ENCODE measurements around the gene DOCK1.

Gene DOCK1

DNA sequence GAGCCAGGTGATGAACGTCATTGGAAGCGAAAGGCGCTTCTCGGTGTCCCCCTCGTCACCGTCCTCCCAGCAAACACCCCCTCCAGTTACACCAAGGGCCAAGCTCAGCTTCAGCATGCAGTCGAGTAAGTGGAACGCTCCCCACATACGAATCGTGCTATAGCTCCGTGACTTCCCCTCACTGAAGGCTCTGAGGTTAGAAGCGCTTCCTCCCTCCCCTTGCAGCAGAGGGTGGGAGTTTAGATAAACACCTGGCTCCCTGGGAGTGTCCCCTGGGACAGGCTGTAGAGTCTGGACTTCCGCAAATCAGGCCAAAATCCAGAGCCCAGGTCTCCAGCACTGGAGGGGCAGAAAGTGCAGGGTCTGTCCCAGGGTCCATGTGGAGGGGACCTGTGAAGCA lies 538.9 kb downstream of the DOCK1 start:
- no peak for DNase-seq

DNA sequence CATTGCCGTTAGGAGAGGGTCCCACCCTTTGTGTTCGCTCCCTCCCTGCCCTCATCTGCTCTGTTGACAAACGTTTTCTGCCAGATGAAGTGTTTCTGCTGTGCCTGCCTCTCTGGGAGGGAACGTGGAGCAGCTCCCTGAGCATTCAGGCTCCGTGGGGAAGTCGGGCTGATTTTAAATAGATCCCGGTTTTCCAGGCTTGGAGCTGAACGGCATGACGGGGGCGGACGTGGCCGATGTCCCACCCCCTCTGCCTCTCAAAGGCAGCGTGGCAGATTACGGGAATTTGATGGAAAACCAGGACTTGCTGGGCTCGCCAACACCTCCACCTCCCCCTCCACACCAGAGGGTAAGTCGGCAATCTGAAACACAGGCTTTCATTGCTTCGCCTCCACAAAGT lies 542.0 kb downstream of the DOCK1 start:
- no peak for DNase-seq

DNA sequence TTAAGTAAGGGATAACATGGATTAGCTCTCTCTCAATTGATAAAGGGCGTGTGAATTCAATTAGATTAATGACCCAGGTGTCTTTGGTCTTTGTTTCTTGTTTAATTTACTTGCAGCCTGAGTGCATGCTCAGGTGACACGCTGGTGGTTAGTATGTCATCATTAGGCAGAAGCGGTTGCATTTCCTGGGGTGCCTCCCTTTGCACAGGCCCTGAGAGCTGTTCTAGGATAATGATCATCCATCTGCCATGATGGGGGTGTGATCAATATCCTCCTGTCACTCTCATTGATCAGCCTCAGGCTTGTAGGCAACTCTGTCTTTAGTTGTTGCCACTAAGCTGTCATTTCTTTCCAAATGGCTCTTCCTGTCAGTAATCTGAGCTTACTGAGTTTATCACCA lies 544.3 kb downstream of the DOCK1 start:
- DNase-seq: no peak

DNA sequence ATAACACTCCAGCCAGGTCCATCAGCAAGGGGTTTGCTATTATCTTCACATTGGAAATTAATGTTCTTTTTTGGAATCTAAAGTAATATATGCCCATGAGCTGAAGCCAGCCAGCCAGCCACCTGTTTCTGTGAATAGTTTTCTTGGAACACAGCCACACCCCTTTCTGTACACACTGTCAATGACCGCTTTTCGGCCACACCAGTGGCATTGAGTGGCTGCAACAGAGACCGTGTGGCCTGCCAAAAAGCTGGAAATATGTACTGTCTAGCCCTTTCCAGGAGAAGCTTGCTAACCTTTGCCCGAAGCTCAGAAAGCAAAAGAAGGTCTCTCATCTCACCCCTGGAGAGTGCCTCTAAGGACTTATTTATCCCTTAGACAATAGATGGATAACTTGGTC lies 545.4 kb downstream of the DOCK1 start:
- DNase-seq: no peak

DNA sequence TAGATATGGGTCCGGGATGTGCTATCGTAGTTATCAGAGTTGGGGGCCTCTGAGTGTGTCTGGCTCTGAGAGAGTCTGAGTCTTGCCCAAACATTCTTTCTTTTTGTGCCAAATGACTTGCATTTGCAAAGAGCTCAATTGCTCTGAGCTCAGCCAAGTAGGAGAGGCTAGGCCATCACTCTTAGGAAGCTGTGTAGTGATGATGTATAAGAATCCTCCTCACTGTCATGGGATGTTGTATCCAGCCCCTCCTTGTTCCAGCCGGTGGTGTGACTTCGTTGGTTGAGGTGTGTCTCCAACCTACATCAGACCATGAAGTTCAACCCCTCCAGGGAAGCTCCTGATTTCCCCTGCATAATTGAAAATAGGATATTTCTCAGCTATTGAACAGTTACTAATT lies 546.4 kb downstream of the DOCK1 start:
- DNase-seq: no peak

DNA sequence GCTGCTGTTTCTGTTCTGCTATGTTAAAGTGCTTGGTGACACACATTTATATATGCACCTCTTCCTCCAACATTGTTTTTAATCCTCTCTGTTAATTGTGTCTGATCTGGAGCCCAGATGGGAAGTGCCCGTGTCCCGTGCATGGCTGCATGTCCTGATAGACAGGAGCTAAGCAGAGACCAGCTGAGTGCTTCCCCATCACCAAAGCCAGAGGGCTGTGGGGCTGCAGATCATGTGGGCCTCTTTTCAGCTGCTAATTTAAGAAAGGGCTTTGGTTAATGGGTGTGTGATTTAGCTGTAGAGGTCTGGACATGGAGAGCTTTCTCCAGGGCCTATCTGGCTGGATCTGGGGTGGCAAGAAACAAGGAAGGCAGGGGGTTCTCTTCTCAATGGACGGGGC lies 547.3 kb downstream of the DOCK1 start:
- no peak for DNase-seq

DNA sequence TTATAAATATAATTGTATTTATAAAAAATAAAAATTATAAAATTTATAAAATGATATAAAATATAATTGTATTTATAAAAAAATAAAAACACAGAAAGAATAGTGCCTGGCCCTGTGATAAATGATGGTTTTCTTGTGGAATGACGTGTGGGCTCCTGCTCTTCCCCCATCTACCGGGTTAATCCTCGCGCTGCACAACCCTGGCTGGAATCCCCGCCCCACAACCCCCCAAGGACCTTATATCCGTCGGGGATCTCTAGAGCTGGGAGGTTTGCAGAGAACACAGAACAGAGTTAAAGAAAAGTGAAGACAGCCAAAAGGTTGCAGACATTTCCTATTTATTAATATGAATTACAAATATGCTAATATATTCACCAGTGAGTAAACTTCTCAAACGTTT lies 548.5 kb downstream of the DOCK1 start:
- no peak for DNase-seq

DNA sequence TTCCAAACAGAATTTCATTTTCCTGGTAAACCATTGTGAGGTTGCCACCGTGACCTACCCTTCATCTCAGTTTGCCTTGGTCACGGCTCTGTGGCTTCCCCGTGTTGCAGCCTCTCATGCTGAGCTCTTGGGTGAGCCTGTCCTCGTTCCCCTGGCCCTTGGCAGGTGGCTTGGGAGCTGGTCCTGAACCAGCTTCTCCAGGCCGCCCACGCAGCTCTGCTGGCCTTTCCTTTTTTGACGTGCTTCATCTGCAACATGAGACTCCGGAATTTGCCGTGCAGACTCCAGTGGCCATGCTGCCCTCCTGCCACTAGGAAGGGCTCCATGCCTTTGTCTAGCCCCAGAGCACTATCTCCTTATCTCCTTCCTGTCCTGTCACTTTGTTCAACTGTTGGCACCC lies 550.9 kb downstream of the DOCK1 start:
- no peak for DNase-seq

DNA sequence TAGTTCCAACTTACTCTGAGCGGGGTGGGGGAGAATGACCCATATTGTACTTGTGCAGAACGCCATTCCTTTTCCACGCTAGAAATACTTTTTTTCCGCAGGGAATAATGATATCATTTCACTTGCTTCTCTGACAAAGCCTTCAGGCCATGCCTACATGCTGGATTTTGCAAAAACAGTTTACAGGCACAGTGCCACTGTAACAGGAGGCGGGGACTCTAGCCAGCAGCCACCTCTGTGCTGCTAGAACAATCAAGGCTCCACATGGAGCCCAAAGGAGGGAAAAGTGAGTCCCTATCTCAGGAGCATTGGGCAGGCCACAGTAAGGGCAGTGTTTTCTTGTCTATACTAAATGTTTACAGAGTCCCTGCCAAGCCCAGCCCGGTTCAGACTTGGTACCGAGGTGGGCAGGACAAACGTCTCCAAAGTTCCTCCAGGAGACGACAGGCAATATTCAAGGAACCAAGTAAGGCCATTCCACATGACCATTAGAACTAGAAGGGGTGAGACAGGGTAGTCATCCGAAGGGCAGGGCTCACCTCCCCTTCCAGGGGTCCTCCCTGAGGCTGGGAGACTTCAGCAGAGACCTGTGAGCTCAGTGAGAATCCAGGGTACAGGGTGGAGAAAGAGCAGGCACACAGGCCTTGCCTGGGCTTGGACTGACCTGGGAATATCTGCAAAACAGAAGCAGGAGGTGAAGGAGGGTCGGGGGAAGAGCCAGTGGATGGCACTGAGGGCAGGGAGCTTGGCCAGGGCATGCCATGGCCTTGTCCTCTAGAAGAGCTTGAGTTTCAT lies 553.0 kb downstream of the DOCK1 start:
- DNase-seq: no peak

DNA sequence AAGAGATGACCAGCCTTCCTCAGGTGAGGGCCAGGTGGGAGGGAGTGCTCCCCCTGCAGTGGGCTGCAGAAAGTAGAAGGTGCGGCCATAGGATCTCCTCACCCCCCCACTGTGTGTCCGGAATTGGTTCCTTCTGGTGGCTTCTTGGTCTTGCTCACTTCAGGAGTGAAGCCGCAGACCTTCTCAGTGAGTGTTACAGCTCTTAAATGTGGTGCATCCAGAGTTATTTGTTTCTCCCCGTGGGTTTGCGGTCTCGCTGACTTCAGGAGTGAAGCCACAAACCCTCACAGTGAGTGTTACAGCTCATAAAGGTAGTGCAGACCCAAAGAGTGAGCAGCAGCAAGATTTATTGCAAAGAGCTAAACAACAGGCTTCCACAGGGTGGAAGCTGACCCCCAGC lies 553.6 kb downstream of the DOCK1 start:
- no peak for DNase-seq

DNA sequence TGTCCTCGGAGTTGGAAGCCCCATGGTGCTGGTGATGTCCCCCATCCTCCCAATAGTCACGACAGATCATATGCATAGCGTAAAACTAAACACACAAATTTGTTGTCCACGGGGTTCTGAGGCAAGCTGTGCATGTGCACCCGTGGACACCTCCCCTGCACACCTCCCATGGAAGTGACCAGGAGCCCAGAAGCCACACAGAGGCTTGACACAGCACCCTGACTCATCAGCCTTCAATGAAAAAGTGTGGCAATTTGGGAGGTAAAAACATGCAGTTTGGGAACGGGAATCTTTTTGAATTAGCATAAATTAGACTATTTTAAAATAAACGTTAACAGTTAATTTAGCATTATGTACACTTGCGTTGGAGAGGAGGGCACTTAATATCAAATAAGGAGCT lies 554.7 kb downstream of the DOCK1 start:
- DNase-seq: no peak

DNA sequence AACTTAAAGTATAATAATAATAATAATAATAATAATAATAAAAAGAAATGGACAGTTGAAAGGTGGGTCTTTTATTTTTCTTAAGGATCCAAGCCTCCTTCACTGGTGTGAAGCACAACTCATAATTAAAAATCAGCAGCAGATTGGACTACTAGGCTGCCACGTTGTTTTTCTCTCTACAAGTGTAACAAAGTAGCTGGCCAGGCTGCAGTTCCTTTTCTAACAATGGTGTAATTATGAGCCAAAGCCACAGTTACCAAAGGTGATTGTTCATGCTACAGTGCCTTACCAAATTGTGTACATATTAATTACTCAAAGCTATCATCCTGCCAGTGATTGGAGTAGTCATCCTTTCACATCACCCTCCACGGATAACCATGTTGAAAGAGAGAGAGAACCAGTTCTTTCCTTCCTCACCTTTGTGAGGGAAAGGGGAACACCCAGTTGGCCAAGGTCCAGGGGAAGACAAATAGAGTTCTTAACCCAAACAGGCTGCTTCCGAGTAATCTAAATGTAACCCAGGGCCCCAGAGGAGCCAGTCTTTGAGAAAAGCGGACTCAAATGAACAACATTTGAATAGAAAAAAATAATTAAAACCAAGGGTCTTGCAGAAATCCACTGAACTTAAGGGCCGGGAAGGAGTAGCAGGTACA lies 557.5 kb downstream of the DOCK1 start:
- DNase-seq: no peak

DNA sequence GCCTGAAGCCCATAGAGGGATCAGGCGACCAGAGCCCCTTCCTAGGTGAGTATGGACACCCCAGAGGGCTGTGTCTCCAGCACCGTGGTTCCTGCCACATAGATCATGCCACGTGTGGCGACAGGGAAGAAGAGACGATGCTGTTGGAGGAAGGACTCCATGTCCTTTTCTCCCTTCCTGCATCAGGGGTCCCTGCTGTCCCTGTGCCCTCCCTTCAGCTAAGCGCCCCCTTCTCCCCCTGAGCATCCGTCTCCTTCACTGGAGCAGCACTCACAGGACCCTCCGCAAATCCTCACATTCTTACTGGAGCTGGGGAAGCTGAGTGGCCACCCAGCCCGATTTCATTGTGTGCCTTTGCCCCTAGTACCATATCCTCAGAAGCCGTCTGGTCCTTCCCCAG lies 558.3 kb downstream of the DOCK1 start:
- DNase-seq: no peak

DNA sequence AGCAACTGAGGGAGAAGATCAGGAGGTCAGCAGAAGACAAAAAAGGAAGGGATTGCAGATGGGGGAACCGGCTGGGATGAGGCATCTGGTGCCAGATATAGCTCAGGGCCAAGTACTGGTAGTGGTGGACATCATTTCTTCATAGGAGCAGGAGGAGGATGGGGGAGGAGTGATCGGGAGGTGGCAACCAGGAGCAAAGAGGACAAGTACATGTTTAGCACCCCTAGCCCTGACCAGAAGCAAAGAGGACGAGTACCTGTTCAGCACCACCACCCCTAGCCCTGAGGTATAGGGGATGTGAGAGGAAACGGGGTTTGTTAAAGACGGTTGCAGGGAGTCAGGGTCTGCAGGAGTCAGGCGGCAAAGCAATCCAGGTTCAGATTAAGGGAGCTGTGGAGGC lies 559.3 kb downstream of the DOCK1 start:
- no peak for DNase-seq

DNA sequence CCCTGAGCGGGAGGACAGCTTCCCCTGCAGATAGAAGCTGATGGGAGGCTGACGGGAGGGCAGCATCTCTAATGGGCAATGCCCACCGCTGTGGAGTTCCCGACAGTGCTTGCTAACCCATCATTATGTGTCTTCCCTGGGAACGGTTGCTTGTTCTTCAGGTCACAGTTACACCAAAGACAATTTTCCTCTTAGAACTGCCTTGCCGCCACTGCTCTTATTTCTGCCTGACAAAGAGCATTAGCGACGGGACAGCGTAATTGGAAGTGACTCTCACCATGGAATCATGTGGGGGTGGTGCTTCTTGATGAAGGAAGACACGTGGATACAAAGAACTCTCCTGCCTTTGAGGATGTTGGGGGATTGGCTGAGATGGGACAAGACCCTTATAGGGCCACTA lies 562.6 kb downstream of the DOCK1 start:
- DNase-seq: no peak

DNA sequence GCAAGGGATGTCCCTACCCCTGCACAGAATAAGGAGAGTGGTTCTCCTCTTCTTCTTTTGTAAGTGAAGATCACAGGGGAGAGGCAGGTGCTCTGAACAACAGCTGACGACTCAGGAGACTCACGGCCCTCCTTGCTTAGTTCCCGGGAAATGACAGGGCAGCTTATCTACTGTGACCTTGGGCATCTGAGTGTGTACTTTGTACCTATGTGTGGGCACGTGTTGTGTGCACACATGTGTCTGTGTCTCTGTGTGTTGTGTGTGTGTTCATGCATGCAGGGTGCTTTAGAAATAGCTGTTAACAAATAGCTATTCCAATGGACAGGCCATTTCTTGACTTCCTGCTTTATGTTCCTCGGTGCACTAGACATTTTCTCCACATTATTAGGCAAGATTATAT lies 563.4 kb downstream of the DOCK1 start:
- DNase-seq: no peak

DNA sequence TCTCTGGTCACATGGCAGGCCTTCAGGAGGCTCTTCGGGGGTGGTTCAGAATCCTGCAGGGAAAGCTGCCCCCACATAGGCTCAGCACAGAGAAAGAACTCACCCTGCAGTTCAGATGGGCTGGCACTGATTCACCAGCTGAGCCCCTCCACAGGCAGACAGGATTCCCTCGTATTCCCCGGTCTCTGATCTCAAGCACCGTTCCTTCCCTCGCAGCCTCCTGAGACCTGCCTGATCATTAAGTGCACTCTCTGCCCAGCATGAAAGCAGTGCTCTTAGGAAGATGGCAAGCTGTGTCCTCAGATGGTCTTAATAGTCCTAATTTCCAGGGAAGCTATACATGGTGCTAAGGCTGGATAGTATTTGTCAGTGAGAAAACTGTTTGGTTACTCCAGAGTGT lies 565.7 kb downstream of the DOCK1 start:
- DNase-seq: no peak

DNA sequence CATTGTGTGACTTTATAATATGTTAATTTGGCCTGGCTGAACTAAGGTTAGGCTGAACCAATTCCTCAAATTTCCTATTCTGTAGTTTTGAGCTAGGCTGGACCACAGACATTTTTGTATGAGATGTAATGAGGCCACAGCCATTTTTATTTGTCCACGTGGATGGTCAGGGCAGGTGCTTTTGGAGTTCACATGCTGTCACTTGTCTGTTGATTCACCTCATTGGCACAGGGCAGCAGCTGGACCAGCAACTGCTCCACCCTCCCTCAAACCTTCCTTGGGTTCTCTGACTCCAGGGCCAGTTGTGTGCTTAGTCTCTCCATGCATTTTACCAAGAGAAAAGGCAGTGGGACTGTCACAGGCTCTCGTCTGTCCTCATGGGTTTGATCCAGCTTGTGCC lies 567.7 kb downstream of the DOCK1 start:
- no peak for DNase-seq

DNA sequence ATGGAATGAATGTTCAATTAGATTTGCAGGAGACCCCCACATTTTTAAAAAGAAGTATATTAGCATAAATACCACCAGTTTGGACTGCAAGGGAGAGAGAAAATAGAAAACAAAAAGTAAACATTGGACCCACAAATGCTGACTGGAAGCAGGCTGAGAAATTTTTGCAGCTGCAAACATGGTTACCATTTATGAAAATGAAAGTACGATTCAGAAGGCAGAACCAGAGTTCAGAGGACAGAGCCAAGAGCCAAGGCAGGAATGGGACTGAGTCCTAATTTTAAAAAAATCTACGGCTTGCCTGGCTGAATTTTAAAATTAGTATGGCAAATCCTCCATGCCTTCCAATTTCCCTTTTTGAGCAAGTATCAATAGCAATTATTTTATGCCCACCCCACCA lies 569.3 kb downstream of the DOCK1 start:
- no peak for DNase-seq

DNA sequence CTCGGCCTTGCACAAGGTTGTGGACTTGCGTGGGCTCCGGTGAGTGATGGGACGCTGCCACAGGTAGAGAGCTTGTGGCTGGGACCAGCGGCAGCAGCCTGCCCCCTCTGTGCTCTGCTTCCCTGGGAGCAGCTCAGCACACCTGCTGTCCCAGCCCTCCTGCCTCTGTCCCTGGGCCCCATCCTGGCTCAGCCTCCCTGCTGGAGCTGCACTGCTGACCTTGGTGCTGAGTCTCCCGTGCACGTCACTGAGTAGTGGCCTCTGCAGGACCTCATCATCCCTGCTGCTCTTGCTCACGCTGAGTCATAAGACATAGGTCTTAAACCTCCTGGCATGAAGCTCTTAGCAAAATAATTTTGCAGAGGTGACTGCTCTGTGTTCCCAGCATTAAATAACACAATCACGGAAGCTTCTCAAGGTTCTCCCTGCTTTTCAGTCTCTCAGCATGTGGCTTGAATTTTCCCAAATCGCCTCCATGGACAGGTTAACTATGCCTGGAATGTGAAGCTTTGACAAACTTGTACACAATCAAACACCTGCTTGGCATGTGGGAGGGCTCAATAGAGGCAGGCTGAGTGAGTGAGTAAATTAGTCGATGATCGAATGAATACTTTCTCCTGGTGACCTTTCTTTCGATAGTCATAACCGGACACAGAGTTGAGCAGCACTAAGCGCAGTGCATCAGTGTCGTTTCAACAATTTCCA lies 580.1 kb downstream of the DOCK1 start:
- no peak for DNase-seq

DNA sequence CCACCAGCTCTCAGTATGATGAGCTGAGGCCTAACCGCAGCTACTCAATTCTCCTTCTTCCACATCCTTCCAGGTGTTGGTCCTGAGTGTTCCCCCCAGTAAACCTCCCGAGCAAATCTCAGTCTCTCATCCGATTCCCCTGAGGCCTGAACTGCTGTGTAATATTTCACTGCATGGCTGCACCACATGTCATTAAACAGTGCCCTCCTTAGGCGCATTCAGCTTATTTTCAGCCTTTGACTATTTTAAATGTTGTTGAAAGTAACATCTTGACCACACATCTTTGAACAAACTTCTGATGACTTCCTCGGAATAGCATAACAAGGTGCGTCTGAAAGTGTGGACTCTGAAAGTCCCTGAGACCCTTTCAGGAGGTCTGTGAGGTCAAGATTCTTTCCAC lies 581.1 kb downstream of the DOCK1 start:
- DNase-seq: no peak

DNA sequence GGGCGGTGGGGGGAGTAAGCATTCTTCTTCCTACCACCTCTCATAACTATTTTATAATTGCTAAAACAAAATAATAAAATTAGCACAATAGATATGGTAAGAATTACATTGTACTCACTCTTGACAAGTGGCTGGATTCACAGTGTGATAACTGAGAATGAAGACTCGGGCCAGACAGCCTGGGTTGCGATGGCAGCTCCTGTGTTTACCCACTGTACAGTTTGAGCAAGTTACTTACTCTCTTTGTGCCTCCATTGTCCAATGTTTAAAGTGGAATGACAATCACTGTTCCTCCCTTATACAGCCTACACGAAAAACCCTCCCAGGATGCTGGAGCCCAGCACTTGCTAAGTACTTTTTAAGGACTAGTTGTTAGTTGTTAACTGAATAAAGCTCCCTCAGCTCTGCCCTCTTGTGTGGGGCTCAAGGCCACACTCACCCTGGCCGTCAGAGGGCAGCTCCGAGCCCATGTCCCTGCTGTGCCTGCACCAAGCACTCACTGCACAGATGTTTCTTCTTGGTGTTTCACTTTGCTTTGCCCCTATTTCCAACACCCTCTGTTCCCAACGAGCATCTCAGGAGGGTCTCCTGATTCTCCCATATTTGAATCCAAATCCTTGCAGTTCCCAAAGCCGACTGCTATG lies 587.5 kb downstream of the DOCK1 start:
- no peak for DNase-seq

DNA sequence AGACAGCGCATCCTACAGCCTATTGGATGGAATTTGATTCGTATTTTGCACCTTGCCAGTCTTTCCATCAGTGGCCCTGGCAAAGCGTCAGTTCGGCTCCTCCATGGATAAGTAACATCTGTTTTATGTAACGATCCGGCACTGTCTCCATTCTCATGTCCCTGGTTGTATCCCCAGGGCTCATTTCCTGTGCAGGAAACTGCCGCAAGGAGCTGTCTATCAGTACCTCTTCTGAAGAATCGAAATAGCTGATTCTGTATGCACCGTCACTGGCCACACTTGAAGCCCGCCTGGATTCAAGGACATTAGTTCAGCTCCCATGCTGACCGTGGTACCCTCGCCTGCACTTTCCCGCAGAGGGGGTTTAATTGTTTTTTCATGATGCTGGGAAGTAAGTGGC lies 590.8 kb downstream of the DOCK1 start:
- no peak for DNase-seq

DNA sequence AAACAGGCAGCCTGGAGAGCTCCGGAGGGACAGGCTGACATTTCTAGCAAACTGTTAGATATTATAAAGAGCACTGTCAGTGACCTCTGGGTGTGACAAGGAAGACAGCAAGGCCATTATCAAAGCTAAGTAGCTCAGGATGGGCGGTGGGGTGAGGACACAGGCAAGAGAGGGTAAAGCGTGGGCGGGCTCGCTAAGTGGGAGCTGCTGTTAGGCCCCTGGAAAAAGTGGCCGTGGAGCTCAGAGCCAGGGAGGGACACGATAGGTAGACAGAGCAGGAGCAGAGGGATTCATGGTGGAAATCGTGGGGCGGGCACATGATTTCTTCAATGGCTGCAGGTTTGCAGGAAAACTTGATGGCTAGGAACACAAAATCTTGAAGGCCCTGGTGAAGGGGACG lies 592.5 kb downstream of the DOCK1 start:
- DNase-seq: no peak

Data from midbrain (tissue), 1 donor.